GM18873 (cell line): ENCODE measurements around the gene PRX.

ENCODE experiments used
- ATAC-seq: cut with Tn5 transposase; IDR thresholded peaks from one replicate; pipeline ENCODE4 v1.9.1; 2021; ENCODE audit warnings: mild to moderate bottlenecking, moderate library complexity, moderate number of reproducible peaks; ENCODE audit not compliant: unreplicated experiment, low FRiP score

The PRX gene

GRCh38 chr19:40367577-40368434, 45.4 kb downstream of the PRX start:
- no peak for ATAC-seq

- no peak for ATAC-seq
Measured at GRCh38 chr19:40366697-40367561, 46.2 kb downstream of the PRX start.

- no peak for ATAC-seq
Measured at GRCh38 chr19:40365613-40366401, 47.4 kb downstream of the PRX start.

GRCh38 chr19:40365010-40365409, 48.2 kb downstream of the PRX start:
- ATAC-seq = no peak

- no peak for ATAC-seq
Measured at GRCh38 chr19:40363069-40363468, 50.1 kb downstream of the PRX start.

- no peak for ATAC-seq
Measured at GRCh38 chr19:40362160-40362559, 51.0 kb downstream of the PRX start.

- no peak for ATAC-seq
Measured at GRCh38 chr19:40360708-40361241, 52.4 kb downstream of the PRX start.

GRCh38 chr19:40360020-40360707, 53.0 kb downstream of the PRX start:
- no peak for ATAC-seq

GRCh38 chr19:40358773-40359172, 54.4 kb downstream of the PRX start:
- no peak for ATAC-seq

GRCh38 chr19:40357640-40358039, 55.5 kb downstream of the PRX start:
- ATAC-seq = no peak

- no peak for ATAC-seq
Measured at GRCh38 chr19:40356681-40357595, 56.2 kb downstream of the PRX start.

GRCh38 chr19:40355975-40356680, 57.0 kb downstream of the PRX start:
- no peak for ATAC-seq

- ATAC-seq = peak; percentile 1
Measured at GRCh38 chr19:40348961-40349507, 64.1 kb downstream of the PRX start.

GRCh38 chr19:40348125-40348913, 64.9 kb downstream of the PRX start, which contains the start of the genes C19orf47 and PLD3:
Gene C19orf47 (minus strand): TSS chr19:40348397. CDS start chr19:40341857, 6,540 bp downstream.
Gene PLD3 (plus strand): TSS chr19:40348695. CDS start chr19:40366484, 17,789 bp downstream.
- peak; percentile 88 for ATAC-seq

GRCh38 chr19:40344422-40344821, 68.8 kb downstream of the PRX start:
- no peak for ATAC-seq
